Dermis microvascular lymphatic vessel endothelial cell (primary cell): ENCODE data around the gene CFAP70. TPM values are rescaled to one million over a fixed set of nuclear protein-coding genes. Genes with fewer than 3 reads are reported as not detected.

Experiments used
- DNase-seq, 2 donors: peaks; one replicate each; pipeline versions ENCODE4 v3.0.0 to v3.0.0-alpha.2; 2010; ENCODE audit warnings: low read depth in 2 of 2
- total RNA-seq: library from RNA; depleted of rRNA; stranded (reverse); fragments of >200 nt; gene quantifications from 2 replicates; pipeline ENCODE4 v1.2.1, GENCODE V29; 2014

Gene CFAP70
- total RNA-seq, 1 donor from 2014 or later: 0.26 TPM

DNA sequence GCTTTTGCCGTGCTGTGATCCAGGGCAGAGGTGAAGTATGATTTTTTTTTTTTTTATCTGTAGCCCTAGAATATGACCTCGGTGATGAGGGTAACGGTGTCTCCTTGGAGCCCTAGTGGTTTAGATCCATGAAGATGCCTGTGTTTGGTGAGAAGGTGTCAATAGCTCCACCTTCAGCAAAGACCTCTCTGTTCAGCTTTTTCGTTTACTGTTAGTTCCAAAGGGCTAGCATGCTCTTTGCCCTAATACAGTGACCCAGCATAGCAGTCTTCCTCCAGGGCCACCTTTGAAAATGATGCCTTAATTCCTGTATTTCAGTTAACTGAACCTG is 105.5 kb downstream of the CFAP70 start:
- DNase-seq: peak in 1 of 2 donors; percentile 6

DNA sequence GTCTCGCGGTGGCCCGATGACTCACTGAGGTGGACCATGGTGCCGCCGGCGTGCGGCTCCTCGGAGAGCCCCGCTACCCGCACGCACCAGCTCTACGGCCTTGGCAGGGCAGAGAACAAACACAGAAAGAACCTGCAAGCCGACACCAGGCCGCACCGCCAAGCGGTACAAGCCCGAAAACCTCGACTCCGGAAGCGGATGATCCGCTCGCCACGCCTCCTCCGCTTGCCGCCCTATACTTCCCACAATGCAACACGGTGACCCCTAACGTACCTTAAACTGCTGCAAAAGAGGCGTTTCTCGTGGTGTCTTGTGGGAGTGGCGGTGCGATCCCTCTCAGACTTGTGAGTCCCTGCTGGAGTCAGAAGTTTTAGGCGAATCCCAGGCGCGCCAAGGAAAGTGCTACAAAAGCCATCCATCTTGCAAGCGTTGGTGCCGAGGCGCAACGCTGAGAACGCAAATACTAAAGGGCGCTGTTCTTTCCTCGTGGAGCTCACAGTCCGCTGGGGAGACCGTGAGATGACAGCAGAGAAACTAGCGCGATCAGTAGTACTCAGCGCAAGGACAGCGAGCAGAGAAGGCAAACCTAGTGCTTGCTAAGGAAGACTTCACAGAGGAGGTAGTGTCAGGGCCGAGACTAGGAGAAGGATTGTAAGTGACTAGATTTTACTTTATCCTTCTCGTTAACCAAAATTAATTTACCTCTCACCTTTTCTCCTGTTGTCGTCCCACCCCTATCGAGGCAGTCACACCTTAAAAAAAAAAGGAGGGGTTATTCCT is 106.0 kb downstream of the CFAP70 start, which contains the start of gene MRPS16:
MRPS16 (minus strand) TSS at position 200 of the 780 bp plus-strand sequence; CDS start at position 38, 162 bp downstream.
- peak; percentile 85 to 97 for DNase-seq

DNA sequence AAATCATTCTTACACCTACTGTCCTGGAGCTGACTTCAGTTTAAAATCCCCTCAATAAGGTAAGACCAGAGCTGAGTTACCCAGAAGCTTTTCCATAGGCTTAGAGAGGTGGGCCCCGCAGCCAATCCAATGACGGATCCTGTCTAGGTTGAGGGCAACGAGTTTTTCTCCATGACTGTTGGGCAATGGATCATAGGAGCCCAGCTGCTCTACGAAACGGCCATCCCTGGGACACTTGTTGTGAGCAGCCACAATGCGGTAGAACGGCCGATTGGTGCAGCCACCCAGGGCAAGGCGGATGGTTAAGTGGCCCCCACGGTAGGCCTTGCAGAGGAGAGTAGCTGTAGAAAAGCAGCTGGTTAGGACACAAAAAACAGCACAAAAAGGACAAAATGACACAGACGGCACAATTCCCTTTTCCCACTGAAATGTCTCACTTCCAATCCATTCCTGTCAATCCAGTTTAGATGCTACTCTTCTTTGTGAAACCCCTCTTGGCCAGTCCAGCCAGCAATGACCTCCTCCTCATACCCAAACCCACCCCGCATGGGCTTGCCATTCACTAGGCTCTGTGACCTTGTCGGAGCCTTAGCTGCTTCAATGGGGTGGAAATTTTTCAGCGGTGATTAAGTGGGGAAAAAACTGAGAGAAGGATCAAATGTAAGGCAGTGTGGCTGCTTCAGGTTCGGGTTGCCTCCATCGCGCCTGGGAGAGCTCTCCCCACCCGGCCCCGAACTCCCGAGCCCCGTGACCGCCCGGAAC is 106.8 kb downstream of the CFAP70 start:
- DNase-seq: peak in 1 of 2 donors; percentile 16

DNA sequence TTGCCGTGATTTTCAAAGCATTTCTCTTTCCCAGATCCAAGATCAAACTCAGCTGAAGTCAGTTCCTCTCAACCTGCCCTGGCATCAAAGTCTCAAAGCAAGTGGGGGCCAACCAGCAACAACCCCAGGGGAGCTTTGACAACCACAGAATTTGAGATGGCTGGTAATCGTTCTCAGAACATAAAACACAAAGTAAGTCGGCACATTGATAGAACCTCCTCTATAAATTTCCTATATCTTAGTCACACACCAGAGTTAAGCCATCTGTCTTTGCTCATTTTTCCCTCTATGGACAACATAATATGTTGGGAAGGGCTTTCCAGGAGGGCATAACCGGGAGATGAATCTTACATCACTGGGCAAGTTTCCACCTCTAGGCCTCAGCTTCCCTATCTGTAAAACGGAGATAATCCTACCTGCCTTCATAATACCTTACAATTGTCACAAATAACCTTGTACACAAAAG is 110.4 kb downstream of the CFAP70 start:
- no peak for DNase-seq

DNA sequence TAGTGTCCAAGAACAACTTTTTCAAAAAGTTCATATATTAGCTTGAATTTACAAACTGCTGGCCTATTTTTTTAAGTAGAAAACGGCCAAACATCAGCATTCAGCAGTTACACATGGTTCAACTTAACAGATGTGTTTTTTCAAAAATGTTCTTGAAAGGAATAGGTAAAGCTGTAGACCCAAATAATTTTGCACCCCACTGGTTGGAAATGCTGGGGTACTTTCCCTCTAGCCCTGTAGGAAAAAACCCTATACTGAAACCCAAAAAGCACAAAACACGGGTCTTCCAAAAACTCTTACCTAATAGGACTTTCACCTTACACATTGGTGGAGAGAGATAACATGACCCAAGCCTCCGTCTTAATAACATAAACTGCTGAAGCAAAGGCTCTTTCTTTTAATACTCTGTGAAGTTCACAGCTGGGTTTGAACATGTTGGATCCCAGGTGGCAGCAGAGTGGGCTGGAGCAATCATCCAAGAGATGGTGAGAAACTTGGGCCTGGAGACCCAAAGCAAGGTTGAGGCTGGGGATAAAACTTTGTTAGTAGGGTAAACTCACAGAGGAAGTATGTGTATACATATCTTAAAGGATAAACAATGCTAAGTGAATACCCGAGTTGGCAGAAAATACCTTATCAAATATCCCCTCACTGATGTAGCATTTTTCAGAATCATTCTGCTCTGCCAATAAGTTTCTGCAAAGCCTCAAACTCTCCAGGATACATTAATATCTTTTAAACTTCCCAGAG is 111.0 kb downstream of the CFAP70 start:
- peak in 1 of 2 donors; percentile 4 for DNase-seq

DNA sequence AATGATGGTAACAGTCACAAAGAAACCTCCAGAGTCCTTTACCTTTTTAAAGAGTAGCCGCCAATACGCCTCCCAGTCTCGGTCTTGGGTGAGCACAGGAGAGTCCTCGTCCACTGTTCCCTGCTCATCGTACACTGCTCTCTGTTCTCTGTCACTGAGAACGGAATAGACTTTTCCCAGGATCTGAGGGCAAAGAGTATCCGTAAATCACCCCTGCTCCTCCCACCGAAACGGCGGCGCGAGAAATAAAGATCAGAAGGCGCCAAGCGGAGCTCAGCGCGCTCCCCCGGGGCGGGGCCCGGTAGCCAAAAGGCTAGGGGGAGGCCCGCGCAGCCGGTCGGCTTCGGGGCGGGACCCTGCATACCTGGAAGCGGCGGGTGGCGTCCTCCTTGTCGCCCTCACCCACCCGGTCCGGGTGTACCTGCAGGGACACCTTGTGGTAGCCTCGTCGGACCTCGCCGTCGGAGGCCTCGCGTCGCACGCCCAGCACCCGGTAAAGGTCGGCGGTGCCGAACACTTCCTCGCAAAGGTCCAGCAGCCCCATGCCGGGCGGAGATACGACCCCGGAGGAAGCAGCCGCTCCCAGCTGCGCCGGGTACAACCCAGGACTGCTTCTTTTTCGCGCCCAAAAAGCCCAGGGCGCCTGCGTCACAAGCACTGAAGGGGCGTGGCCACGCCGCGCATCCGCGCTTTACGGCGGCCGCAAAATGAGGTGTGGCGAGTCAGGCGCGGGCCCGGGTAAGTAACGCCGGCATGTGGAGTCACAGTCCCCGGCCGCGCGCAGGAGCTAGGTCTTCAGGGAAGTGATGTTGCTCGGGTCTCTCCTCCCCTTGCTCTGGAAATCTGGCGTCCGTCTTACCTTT is 111.8 kb downstream of the CFAP70 start, which contains the start of gene DNAJC9:
DNAJC9 (minus strand) TSS at position 610 of the 863 bp plus-strand sequence; CDS start at position 544, 66 bp downstream.
- peak; percentile 83 to 93 for DNase-seq

DNA sequence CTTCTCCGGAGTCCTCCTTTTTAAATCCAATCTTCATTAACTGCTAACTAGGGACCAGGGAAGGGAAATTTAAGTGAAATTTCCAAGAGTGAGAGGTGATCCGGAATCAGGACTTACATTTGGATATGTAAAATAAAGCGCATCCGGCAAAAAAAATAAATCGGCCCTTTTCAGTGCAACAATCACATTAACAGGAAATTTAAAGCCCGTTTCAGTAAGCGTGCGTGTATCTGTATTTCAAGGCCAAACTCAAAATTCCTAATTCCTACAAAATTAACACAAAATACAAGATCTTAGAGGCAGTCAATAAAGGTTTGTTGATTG is 112.4 kb downstream of the CFAP70 start:
- DNase-seq: peak in 1 of 2 donors; percentile 9

DNA sequence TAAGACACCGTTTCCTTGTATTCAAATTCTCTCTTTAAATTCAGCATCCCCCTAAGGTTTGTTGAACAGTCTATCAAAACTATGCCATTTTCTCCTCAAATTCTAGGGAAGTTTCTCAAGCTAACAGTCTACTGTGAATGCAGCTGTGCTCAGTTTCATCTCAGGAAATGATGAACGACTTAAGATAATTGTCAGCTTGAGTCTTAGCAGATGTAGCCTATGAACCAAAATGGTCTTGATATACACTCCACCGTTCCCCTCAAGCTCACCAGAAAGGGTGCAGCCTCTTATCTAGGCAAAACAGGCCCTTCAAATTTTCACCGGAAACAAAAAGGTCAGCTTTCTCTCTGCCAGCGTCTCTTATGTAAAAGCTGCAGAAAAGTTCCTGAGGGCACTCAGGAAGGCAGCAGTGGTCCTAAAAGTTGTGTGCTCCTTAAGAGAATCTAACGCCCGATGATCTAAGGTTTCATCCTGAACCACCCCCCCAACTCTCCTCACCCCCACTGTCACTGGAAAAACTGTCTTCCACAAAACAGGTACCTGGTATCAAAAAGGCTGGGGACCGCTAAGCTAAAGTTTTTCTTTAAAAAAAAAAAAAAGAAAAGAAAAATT is 113.7 kb downstream of the CFAP70 start:
- no peak for DNase-seq

DNA sequence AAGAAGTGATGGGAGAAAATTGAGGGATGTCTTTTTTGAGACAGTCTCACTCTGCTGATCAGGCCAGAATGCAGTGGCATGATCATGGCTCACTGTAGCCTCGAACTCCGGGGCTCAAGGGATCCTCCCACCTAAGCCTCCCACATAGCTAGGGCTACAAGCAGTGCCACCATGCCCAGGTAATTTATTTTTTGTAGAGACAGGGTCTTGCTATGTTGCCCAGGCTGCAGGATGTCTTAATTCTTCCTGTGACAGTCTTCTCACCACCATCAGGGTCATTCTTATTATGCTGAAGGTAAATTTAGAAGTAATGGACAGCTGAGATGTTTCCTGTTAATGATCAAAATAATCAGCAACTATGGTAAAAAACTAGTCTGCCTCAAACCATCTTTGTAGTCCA is 118.8 kb downstream of the CFAP70 start:
- no peak for DNase-seq

DNA sequence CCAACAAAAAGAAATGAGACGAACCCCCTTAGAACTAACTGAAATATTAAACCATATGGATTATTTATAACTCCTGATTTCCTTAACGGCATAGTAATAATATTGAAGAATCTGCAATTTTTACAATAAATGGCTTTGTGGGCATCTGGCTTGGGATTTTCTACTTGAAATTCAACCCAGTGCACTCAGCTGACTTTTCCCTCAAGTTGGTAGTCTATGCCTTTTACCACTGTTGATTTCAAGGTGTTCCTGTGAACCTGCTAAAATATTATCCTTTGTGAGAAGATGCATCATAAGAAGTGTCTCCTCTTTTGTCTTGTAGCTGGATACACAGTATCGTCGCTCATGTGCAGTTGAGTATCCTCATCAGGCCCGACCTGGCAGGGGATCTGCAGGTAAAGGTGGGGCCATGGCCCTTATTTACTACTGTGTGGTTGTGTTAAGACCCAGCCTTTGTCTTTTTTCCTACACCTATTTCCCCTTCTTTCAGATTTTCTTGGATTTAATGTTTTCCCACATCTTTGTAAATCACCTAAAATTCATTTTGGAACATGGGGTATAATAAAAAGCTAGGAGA is 119.6 kb downstream of the CFAP70 start:
- DNase-seq: no peak

DNA sequence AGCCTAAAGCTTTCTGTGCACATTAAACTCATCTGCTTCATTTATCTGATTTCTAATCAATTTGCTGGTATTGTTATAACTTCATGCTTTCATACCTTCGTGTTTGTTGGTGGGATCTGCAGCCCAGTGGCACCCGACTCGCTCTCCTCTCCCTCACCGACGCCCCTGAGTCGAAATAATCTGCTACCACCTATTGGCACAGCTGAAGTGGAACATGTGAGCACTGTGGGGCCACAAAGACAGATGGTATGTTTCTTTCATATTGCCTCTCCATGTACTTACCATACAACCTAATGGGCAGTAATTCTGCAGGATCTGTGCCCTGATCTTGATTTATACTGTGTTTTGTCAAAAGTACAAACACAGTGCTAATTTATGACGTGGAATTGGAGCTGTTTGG is 124.0 kb downstream of the CFAP70 start:
- DNase-seq: no peak

DNA sequence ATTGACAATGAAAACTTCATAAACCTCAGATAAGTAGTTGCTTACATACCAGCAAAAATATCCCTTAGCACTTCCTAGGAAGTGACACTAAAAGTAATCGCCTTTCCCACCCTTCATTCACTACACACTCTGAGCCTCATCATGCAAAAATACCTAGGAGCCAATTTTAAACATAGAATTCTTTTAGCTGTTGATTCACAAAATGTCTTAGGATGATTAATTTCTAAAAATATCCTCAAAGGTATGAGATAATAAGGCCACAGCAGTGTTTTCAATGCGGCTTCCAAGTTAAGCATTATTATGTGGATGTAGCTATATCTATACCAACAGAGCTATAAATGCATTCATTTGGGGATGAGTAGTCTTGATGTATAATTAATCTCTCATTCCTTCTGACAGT is 124.8 kb downstream of the CFAP70 start:
- no peak for DNase-seq

DNA sequence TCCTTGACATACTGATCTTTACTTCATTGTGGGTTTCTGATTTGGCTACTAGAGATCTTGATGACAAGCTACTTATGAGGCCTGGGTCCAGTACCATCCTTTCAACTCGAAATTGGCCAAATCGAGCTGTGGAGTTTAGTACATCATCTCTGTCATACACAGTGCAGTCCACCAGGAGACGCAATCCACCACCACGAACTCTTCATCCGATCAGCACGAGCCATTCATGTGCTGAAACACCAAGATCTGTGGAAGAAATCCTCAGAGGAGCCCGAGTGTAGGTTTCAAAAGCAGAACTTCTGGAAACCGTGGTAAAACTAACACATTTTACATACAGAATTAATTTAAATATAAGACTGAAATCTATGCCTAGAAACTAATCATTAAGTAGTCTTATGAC is 125.8 kb downstream of the CFAP70 start:
- DNase-seq: no peak

DNA sequence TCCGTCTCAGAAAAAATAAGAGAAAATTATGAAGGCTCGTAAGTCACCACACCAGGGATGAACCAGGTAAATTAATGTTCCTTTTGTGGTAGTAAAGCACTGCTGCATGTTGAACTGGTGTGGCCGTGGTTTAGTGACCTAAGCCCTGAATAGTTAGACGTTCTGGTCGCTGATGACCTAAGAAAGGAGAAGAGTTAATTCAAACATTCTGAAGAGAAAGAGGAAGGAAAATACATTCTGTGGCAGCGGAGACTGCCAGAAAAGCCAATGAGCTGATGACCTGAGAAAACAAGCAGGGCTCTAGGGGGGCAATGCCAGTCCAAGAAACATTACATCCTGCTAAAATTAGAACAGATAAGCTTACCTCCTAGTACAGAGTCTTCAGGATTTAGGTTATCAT is 129.1 kb downstream of the CFAP70 start:
- DNase-seq: no peak

DNA sequence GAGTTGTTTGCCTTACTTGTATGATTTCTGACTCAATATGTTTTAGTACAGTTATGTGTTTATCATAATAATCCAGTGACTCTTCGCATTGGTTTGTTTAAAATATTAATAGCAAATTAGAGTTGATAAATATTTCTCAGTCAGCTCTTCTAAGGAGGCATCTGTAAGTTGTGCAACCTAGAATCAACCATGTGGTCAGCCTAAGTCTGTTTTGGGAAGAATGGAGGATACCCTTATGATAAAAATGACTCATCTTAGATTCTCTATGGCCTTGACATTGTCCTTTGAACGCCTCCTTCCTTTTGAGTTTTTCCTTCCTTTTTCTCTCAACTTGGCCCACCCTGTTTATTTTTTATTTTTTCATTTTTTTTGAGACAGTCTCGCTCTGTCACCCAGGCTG is 130.4 kb downstream of the CFAP70 start:
- DNase-seq: no peak

DNA sequence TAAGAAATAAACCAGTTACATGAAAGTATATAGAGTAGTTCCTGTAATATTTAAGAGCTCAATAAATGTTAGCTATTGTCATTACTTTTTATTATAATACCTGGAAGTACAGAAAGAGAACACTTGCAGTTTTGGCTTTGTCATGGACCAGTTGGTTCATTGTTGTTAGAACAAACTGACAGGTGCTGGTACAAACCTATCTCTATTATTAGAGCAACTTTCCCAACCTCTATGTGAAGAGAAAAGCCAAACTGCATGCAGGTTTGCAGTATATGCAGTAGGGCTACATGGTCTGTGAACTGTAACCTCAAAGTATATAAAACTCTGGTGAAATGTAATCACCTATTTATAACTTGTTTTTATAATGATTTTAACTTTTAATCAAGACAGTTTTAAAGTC is 132.0 kb downstream of the CFAP70 start:
- no peak for DNase-seq

DNA sequence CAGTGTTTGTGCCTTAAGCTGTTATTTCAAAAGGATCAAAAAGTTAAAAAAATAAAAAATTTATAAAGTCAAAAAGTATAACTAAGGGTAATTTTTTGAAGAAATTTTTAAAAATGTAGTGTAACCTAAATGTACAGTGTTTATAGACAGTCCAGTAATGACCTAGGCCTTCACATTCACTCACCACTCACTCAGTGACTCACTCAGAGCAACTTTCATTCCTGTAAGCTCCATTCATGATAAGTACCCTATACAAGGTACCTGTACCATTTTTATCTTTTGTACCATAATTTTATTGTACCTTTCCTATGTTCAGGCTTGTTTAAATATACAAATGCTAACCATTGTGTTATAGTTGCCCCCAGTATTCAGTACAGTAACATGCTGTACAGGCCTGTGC is 133.1 kb downstream of the CFAP70 start:
- peak in 1 of 2 donors; percentile 13 for DNase-seq

DNA sequence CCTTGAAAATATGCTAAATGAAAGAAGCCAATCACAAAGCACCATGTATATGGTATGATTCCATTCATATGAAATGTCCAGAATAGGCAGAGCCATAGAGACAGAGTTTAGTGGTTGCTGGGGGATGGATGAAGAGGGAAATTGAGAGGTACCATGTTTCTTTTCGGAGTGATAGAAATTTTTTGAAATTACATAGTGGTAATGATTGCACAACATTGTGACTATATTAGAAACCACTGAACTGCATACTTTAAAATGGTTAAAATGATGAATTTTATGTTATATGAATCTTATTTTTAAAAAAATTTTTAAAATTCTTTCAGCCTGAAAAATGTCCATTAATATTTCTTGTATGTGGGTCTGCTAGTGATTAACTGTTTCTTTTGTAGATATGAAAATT is 137.7 kb downstream of the CFAP70 start:
- no peak for DNase-seq

DNA sequence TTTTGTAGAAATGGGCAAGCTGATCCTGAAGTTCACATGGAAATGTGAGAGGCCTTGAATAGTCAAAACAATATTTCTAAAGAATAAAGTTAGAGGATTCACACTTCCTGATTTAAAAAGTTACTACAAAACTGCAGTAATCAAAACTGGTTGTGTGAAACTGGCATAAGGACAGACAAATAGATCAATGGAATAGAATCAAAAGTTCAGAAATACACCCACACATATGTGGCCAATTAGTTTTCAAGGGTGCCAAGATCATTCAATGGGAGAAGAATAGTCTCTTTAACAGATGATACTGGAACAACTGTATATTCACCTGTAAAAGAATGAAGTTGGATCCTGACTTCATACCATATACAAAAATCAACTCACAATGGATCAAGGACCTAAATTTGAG is 139.3 kb downstream of the CFAP70 start:
- no peak for DNase-seq
